Activated CD8-positive, alpha-beta memory T cell treated with anti-CD3 and anti-CD28 coated beads, Interleukin-2, amount 50 U/mL, for 24 hours (primary cell): ENCODE measurements around the gene TTC32.
"Not testable (repeated sequence)": the region's sequence is repeated elsewhere in the genome, so short reads cannot be mapped to it uniquely, and the experiment has no call there.

ENCODE experiments used
- DNase-seq: peaks from one replicate; pipeline ENCODE4 v3.0.0-alpha.2; 2020; ENCODE audit errors: extremely low read depth

The TTC32 gene

DNA sequence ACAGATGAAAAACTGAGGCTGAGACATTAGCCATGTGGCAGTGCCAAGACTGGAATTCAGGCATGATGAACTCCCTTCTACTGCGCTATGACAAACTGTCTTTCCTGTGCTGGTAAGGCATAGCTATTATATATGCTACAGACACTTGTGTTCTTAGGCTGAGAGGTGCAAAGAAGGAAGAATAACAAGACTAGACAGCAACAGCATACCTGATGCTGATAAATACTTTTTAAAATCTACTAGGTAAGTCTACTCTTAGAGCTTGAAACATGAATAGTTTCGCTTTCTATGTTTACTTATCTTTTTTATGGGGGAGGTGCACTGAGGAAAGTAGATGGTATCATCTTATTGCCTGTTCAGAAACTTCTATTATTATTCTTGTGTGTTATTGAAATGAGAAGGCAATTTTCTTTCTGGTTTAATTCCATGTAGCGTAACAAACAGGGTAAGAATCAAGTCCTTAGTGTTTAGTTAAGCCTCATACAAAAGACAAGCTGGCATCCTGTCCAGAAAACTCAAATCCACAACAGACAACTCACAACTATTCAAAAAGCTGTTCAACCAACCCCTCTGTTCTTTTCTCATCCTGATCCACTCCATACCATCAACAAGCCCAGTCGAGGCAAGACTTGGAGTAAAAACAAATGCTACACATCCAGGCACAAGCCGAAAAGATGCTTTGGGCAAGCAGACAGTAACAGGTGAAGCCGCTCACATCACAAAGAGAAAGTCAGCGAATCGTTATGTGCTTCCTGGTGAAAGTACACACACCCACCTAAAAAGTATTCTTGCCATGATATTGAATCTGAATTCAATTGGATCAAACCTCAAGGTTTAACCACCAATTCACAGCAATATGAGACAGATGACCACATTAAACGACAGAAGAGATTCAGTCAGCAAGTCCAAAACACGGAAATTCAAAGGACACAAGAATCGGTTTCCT lies 1.5 kb downstream of the TTC32 start:
- DNase-seq, result no peak

GRCh38 chr2:19898592-19899329 lies 3.0 kb downstream of the TTC32 start:
- DNase-seq, result no peak

DNA sequence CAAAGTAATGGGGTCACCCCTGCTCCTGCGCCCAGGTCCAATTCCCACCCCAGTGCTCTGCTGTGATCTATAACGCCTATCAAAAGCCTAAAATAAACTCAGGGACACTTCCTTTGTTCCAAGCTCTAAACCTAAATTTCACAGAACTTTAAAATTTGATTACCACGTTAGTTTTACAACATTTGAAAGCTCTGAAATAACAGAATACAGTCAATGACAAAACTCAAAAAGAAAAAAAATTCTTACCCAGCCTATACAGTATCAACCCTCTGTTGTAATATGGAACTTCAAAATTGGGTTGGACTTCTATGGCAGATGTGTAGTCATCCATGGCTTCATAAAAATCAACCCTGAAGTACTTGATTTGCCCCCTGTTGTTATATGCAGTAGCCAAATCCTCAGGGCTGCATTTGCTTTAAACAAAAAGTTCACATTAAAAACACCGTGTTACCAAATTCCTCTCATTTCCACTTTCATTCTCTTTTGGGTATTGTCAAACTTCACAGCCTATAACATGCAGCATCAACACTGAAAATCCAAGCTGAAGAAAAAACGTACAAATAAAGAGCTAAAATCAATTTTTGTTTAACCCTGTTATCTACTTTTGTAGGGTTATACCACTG lies 4.0 kb downstream of the TTC32 start:
- no peak for DNase-seq

DNA sequence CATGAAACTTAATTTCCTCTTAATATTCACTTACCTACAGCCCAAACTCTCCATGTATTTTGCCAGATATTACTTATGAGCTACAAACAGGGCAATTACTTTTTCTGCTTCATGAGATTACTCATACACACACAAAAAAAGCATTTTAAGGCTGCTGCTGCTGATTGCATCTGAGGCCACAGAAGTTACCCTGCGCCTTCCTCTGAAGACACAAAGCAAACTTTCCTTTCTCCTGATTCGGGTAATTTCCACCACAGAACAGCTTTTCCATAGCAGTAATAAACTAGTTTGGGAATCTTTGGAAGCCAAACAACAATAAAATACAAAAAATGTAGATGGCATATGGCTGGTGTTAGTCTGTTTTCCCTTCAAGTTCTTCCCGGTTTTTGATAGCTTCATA lies 6.2 kb downstream of the TTC32 start:
- DNase-seq, result no peak

GRCh38 chr2:19894134-19894792 lies 7.5 kb downstream of the TTC32 start:
- no peak for DNase-seq

- no peak for DNase-seq
These were observed 8.2 kb downstream of the TTC32 start for GRCh38 chr2:19893520-19894133.

GRCh38 chr2:19891971-19892370 lies 9.8 kb downstream of the TTC32 start:
- DNase-seq, result not testable (repeated sequence)

GRCh38 chr2:19890104-19890503 lies 11.7 kb downstream of the TTC32 start:
- no peak for DNase-seq

DNA sequence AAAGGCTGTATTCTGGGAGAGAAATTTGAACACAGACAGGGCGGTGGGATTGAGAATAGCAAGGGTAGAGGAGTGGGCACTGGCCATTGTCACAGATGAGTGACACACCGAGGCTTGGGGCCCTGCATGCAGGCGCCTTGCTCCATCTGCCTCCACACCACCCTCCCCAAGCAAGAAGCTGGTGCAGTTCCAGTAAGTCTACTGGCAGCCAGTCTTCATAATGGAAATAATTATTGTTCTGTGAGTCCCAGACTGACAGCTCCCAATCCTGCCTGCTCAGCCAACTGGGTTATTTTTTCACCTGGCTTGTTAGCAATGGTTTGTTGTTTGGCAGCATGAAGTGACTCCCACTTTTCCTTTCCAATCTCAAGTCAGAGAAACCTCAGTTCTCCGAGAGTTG lies 13.0 kb downstream of the TTC32 start:
- DNase-seq, result no peak

GRCh38 chr2:19887510-19887909 lies 14.3 kb downstream of the TTC32 start:
- DNase-seq, result no peak

DNA sequence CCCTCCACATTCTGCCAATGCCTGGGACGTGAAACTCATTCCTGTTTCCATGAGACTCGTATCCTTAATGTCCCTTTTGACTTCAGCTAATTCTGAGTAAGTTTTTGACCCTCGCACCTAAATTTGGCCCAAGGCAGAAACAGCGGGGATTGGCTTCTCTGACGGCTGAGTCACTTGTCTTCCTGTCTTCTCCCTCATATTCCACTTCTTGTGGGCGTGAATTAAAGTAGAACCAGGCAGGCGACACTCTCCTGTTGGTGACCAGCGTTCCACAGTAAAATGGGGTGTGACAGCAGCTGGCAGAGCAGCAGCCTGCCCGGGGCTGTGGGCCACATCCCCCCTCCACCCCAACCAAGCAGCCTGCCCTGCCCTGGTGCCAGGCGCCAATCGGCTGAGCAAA lies 15.5 kb downstream of the TTC32 start:
- DNase-seq, result no peak

DNA sequence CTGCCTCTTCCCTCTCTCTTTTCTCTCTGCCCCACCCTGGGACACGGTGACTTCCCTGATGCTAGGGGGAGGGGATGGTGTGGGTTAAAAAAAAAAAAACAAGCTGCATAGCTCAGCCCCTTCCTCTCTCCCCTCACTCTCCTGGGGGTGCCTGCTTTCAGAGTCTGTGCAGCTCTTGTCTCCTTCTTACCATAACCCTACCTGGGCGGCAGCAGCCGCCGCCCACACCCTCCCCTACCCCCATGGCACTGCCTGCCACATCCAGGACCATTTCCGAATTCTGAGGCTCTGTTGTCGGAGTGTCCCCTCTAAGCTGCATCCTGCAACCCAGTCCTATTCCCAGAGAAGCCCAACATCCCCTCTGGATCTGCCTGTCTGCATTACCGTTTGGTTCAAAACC lies 16.0 kb downstream of the TTC32 start:
- no peak for DNase-seq

DNA sequence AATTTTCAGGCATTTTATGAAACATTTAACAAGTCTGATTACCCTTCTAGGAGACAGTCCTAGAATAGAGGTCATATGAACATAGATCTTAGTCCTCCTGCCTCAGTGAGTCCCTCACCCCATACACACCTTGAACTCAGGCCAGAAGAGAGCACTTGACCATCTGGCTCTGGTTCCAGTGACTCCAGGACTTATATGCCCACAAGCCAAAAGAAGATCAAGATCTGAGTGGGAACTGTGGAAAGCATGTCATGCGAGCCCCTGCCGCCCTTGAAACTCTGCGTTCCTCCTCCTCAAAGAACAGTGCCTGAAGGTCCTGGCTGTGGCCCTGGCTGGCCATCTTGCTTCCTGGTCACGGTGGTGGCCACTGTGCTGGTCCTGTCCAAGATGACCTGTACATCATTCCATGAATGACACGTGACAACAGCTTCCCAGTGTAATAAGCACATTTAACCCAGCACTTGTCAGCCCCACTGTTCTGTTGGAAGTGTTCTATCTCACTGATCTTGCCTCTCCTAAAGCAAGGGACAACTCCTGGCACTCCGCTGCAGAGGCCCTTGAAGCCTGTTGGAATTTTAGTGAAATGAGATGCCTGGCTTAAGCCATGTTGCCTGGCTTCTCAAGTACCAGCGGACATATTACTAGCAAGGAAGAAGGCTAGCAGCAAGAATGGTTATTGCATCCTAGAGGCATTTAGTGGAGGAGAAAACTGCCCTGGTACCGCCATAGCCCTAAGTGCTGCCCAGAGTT lies 17.6 kb downstream of the TTC32 start:
- no peak for DNase-seq

DNA sequence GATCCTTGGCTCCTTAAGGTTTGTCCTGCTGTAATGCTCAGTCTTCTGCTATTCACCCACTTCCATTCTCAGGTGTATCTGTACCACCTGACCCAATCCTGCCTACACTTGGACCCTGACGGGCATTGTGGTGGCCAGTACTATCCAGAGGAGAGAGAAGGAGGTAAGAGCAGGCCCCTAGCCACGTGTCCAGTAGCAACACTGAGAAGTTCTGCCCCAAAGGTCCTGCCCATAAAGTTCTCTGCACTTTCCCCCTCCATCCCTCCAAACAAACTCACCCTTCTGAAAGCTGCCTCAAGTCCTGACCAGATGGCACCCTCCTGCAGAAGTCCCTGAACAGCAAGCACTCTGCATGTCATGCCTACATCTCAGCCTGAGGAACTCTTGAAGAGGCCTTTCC lies 18.3 kb downstream of the TTC32 start:
- no peak for DNase-seq

DNA sequence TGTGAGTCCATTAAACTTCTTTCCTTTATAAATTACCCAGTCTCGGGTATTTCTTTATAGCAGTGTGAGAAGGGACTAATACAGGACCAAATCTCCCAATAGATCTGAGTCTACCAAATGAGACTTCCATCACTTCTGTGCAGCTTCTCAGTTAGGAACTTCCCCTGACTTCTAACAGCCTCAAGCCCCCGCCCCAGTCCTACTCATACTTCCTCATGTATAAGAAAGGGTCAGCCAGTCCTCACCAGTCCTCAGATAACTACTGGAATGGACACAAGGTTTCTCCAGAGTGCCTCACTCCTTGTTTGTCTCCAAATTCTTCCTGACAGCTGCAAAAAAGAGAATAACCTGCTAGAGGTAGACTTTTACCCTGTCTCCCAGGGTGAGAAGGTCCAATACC lies 19.5 kb downstream of the TTC32 start:
- no peak for DNase-seq

- DNase-seq, result no peak
These were observed 19.9 kb downstream of the TTC32 start for GRCh38 chr2:19881908-19882265.

DNA sequence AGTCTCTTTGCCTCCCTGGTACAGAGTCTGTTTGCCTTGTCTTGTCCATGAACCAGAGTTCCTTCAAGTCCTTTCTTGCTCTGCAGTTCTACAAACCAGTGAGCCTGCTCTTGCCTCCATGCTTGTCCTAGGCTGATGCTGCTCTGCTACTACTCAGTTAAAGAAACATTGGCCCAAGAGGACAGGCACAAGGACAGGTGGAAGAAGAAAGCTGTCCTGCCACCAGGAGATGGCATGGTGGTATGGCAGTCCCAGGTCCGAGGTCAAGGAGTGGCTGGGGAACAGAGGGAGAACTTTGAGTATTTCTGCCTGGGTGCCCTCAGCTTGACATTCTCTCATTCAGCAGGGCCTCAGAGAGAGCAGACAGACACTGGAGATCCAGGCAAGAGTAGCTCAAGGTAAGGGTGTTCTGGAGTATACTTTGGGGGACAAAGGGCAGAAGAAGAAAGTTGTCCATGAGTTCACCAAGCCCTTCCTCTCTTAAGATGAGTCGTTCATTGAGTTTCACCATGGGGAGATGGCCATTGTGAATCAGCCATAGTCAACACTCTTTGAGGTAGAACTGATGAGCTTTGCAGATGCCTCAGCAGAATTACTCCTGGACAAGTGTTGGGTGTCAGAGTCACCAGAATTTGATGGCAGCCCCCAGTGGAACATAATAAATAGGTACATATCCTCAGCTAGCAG lies 20.4 kb downstream of the TTC32 start:
- DNase-seq, result no peak

GRCh38 chr2:19880191-19880590 lies 21.6 kb downstream of the TTC32 start:
- not testable (repeated sequence) for DNase-seq

DNA sequence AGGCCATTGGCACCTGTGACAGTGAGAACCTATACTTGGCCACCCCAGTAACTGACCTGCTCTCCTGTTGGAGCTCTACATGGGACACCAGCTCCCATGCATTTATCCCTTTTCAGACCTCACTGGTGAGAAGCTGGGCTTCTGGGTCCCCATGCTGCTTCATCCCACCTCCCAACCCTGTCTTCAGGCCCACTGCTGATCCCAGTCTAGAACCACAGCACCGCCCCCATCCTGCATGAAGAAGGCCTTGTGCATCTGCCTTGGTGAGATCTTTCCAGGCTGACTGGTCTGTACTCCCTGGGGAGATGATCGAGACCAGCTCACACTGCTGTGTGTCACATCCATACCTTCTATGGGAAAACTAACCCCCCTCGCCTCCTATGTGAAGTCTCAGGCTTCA lies 22.7 kb downstream of the TTC32 start:
- no peak for DNase-seq

- DNase-seq, result no peak
These were observed 23.3 kb downstream of the TTC32 start for GRCh38 chr2:19878268-19879046.
